Measurements from ENCODE around the gene RAPGEF1.

- no peak for TF ChIP-seq ASH2L (IDR thresholded peaks at IDR 0.05; ENCODE audit: insufficient read length, low read depth, low read length)
- no peak for TF ChIP-seq JARID2 (CRISPR knock-in tag; IDR thresholded peaks at IDR 0.05; ENCODE audit: insufficient replicate concordance)
Observed at GRCh38 chr9:131663288-131663687, 76.6 kb downstream of the RAPGEF1 start.
